Measurements from ENCODE around the gene NPHS2. TPM values are rescaled to one million over a fixed set of nuclear protein-coding genes. Genes with fewer than 3 reads are reported as not detected.

The NPHS2 gene
- total and polyA plus RNA-seq, 2 of the 13 experiments (the other 11 are each of a cell fraction or from before 2014, with no cell fraction given): not detected

- TF ChIP-seq, protein P1, sequence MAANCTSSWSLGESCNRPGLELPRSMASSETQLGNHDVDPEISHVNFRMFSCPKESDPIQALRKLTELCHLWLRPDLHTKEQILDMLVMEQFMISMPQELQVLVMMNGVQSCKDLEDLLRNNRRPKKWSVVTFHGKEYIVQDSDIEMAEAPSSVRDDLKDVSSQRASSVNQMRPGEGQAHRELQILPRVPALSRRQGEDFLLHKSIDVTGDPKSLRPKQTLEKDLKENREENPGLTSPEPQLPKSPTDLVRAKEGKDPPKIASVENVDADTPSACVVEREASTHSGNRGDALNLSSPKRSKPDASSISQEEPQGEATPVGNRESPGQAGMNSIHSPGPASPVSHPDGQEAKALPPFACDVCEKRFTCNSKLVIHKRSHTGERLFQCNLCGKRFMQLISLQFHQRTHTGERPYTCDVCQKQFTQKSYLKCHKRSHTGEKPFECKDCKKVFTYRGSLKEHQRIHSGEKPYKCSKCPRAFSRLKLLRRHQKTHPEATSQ (CRISPR knock-in tag; IDR thresholded peaks at IDR 0.05; ENCODE audit: borderline replicate concordance): no peak
- TF ChIP-seq ARNTL (CRISPR knock-in tag; IDR thresholded peaks at IDR 0.05) (no peak), KDM1A (CRISPR knock-in tag; IDR thresholded peaks at IDR 0.05) (no peak), ZNF34 (CRISPR knock-in tag; IDR thresholded peaks at IDR 0.05; ENCODE audit: borderline replicate concordance) (no peak), RNF2 (conservative IDR thresholded peaks at IDR 0.05; ENCODE audit: low read depth) (no peak)
These were observed 15.5 kb upstream of the NPHS2 start (continued) for GRCh38 chr1:179591253-179591591.

GRCh38 chr1:179590671-179591070 is 14.9 kb upstream of the NPHS2 start:
- Histone ChIP-seq H4K20me1 (ENCODE audit: insufficient read depth, low read length) (no peaks in the 10 kb centered on the region), H3K79me2 (ENCODE audit: insufficient read depth, low read length) (no peaks in the 10 kb centered on the region), H3K27ac (ENCODE audit: extremely low read length, insufficient read depth, low read length) (no peak overlapping the region), H3K4me3 (replicated peaks in 1 of 3; ENCODE audit: insufficient read depth in 1 of 3, low read depth in 2 of 3, low read length in 3 of 3) (no peak overlapping the region), H3K9me3 (ENCODE audit: low read length) (no peaks in the 10 kb centered on the region), H3K4me2 (ENCODE audit: low read depth, low read length) (no peak overlapping the region), H3K27me3 (ENCODE audit: control insufficient read depth in 1 of 2, insufficient read depth in 2 of 2, low read length in 2 of 2) (0 out of 5 replicates have a peak, but pooled peaks cover 0 to 6% of the 10 kb centered on the region in 2 experiments), H2AFZ (ENCODE audit: low read length) (no peak overlapping the region), H3K36me3 (replicated peaks in 1 of 2; ENCODE audit: control insufficient read depth in 1 of 2, insufficient read depth in 2 of 2, low read length in 2 of 2) (no peaks in the 10 kb centered on the region), H3K9ac (ENCODE audit: insufficient read depth, low read depth, low read length) (no peak overlapping the region), H3K4me1 (ENCODE audit: insufficient read depth, low read length) (no peaks in the 10 kb centered on the region)
- POLR2A ChIA-PET: no interaction called here
- no peak for DNase-seq (ENCODE audit: low spot score)
- in situ Hi-C loops (cut with HindIII; ENCODE audit: extremely low pct_ligation_motif_present, low pct_unique_long_range_greater_than_20kb): loop anchor here (25.0 kb wide), 1 partner anchor 328 kb away; no protein-coding TSS in a partner anchor
- no TSS peak for BruUV-seq (replicated peaks)
- no peak for FAIRE-seq
- intact Hi-C loops (cut with micrococcal nuclease; ENCODE audit: unreplicated experiment): no loop called here
- ATAC-seq: no peak
- 41% methylated on average over 6 of the region's 11 CpGs for WGBS (ENCODE audit: low lambda C conversion rate)
- CTCF ChIA-PET (ENCODE audit: low intra/inter-chr PET ratio, low total read pairs): no interaction called here
- no peak for TF ChIP-seq TAF1 (CRISPR knock-in tag; IDR thresholded peaks at IDR 0.05)
- TF ChIP-seq, protein P2, sequence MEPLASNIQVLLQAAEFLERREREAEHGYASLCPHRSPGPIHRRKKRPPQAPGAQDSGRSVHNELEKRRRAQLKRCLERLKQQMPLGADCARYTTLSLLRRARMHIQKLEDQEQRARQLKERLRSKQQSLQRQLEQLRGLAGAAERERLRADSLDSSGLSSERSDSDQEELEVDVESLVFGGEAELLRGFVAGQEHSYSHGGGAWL (CRISPR knock-in tag; IDR thresholded peaks at IDR 0.05): no peak
- no peak for TF ChIP-seq WIZ (CRISPR knock-in tag; IDR thresholded peaks at IDR 0.05)
- TF ChIP-seq SMAD1 (CRISPR knock-in tag; IDR thresholded peaks at IDR 0.05; ENCODE audit: borderline replicate concordance, low read depth): no peak
- no peak for TF ChIP-seq FOXM1 (CRISPR knock-in tag; IDR thresholded peaks at IDR 0.05)
- TF ChIP-seq ZNF549 (CRISPR knock-in tag; IDR thresholded peaks at IDR 0.05): no peak
- no peak for TF ChIP-seq ZFP90 (CRISPR knock-in tag; IDR thresholded peaks at IDR 0.05; ENCODE audit: borderline replicate concordance)
- no peak for TF ChIP-seq ZBTB7A (CRISPR knock-in tag; IDR thresholded peaks at IDR 0.05)
- no peak for TF ChIP-seq ZNF703 (CRISPR knock-in tag; IDR thresholded peaks at IDR 0.05; ENCODE audit: borderline replicate concordance)
- TF ChIP-seq ATAD3A (CRISPR knock-in tag; IDR thresholded peaks at IDR 0.05): no peak
- no peak for TF ChIP-seq ZBTB38 (CRISPR knock-in tag; IDR thresholded peaks at IDR 0.05)

Measured in HepG2 (cell line).